DOHH2 (cell line): ENCODE measurements around the gene THAP6.

ENCODE experiments used
- EZH2phosphoT487 ChIP-seq: fragments of 200-600 bp; sonication (generic); IDR thresholded peaks from 2 replicates; pipeline ENCODE4 v1.6.1; 2017; ENCODE audit warnings: borderline replicate concordance, mild to moderate bottlenecking, antibody characterized with exemption, low read length, moderate library complexity, mixed read lengths
- TF ChIP-seq, protein P1 (sequence below): fragments of 200-600 bp; sonication (generic); IDR thresholded peaks from one replicate; pipeline ENCODE4 v1.5.1; 2014; ENCODE audit warnings: antibody characterized with exemption, mild to moderate bottlenecking, low read depth, low read length; ENCODE audit not compliant: poor library complexity, severe bottlenecking

DNA sequence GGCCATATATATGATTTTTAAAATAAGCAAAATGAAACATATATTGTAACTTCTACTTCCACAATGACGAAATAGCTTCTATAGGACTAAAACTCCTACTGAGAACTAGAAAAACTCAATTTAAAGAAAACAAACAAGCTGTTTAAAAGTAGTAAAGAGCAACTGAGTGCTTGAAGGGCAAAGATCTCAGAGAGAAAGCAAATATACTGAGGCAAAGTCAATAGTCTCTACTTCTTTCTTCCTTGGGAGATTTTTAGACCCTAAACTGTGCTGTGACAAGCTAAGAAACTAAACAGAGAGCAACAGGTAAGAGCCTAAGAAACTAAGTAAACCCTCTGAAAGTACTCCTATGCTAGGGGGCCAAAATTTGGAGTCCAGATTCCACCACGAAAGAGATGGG lies 8.6 kb upstream of the THAP6 start:
- TF ChIP-seq, protein P1, sequence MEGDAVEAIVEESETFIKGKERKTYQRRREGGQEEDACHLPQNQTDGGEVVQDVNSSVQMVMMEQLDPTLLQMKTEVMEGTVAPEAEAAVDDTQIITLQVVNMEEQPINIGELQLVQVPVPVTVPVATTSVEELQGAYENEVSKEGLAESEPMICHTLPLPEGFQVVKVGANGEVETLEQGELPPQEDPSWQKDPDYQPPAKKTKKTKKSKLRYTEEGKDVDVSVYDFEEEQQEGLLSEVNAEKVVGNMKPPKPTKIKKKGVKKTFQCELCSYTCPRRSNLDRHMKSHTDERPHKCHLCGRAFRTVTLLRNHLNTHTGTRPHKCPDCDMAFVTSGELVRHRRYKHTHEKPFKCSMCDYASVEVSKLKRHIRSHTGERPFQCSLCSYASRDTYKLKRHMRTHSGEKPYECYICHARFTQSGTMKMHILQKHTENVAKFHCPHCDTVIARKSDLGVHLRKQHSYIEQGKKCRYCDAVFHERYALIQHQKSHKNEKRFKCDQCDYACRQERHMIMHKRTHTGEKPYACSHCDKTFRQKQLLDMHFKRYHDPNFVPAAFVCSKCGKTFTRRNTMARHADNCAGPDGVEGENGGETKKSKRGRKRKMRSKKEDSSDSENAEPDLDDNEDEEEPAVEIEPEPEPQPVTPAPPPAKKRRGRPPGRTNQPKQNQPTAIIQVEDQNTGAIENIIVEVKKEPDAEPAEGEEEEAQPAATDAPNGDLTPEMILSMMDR = no peak
- TF ChIP-seq EZH2phosphoT487 = no peak
